Chondrocyte (in vitro differentiated cells): Measurements from ENCODE around the gene R3HDM4. TPM values are rescaled to one million over a fixed set of nuclear protein-coding genes. Genes with fewer than 3 reads are reported as not detected.
"Not testable (repeated sequence)": the region's sequence is repeated elsewhere in the genome, so short reads cannot be mapped to it uniquely, and the experiment has no call there.

Experiments used
- DNase-seq: peaks from one replicate; pipeline ENCODE4 v3.0.0; 2021; ENCODE audit warnings: mixed read lengths, low spot score
- H3K27ac Mint-ChIP-seq: one replicate; pipeline ENCODE4 v1.8.0; 2021; ENCODE audit warnings: mild to moderate bottlenecking, moderate library complexity, mixed read lengths; ENCODE audit not compliant: unreplicated experiment
- H3K27me3 Mint-ChIP-seq: 2 replicates; pipeline ENCODE4 v1.8.0; 2021; ENCODE audit warnings: low read depth, mixed read lengths
- H3K36me3 Mint-ChIP-seq: 2 replicates; pipeline ENCODE4 v1.8.0; 2021; ENCODE audit warnings: low read depth, mixed read lengths
- H3K4me1 Mint-ChIP-seq: 2 replicates; pipeline ENCODE4 v1.8.0; 2021; ENCODE audit warnings: low read depth, mild to moderate bottlenecking, mixed read lengths
- H3K4me3 Mint-ChIP-seq: one replicate; pipeline ENCODE4 v1.8.0; 2021; ENCODE audit warnings: mild to moderate bottlenecking, moderate library complexity, mixed read lengths; ENCODE audit not compliant: unreplicated experiment
- H3K9me3 Mint-ChIP-seq: 2 replicates; pipeline ENCODE4 v1.8.0; 2021; ENCODE audit warnings: low read depth, mixed read lengths
- CTCF ChIP-seq: fragments of 200-600 bp; sonication (generic); IDR thresholded peaks from 2 replicates; pipeline ENCODE4 v1.5.0; 2021; ENCODE audit warnings: antibody characterized with exemption, mild to moderate bottlenecking, moderate library complexity
- total RNA-seq: library from RNA; stranded (reverse); gene quantifications from 3 replicates; pipeline ENCODE4 v1.2.1, GENCODE V29; 2021

Gene R3HDM4
- total RNA-seq, 1 donor from 2014 or later: 48.4 TPM

GRCh38 chr19:882871-883497, 30.0 kb downstream of the R3HDM4 start:
- Mint-ChIP-seq H3K27ac (no peak overlapping the region), H3K4me3 (no peak overlapping the region), H3K36me3 (peaks cover 9% of the 10 kb centered on the region), H3K27me3 (no peaks in the 10 kb centered on the region), H3K9me3 (no peaks in the 10 kb centered on the region), H3K4me1 (no peaks in the 10 kb centered on the region)
- TF ChIP-seq CTCF: no peak
- no peak for DNase-seq

- H3K4me3 Mint-ChIP-seq: no peak overlapping the region
- H3K27me3 Mint-ChIP-seq: no peaks in the 10 kb centered on the region
- H3K9me3 Mint-ChIP-seq: no peaks in the 10 kb centered on the region
- H3K27ac Mint-ChIP-seq: no peak overlapping the region
- peaks cover 6% of the 10 kb centered on the region for H3K36me3 Mint-ChIP-seq
- H3K4me1 Mint-ChIP-seq: no peaks in the 10 kb centered on the region
- no peak for TF ChIP-seq CTCF
- DNase-seq: no peak
Measured at GRCh38 chr19:881385-882071, 31.5 kb downstream of the R3HDM4 start.

- TF ChIP-seq CTCF: no peak
- peaks cover 12% of the 10 kb centered on the region for H3K36me3 Mint-ChIP-seq
- no peak overlapping the region for H3K27ac Mint-ChIP-seq
- H3K4me1 Mint-ChIP-seq: no peaks in the 10 kb centered on the region
- no peaks in the 10 kb centered on the region for H3K27me3 Mint-ChIP-seq
- no peaks in the 10 kb centered on the region for H3K9me3 Mint-ChIP-seq
- DNase-seq: no peak
- H3K4me3 Mint-ChIP-seq: no peak overlapping the region
Measured at GRCh38 chr19:879711-880438, 33.1 kb downstream of the R3HDM4 start.

- H3K4me3 Mint-ChIP-seq, H3K27me3 Mint-ChIP-seq, H3K27ac Mint-ChIP-seq, H3K4me1 Mint-ChIP-seq, H3K9me3 Mint-ChIP-seq, DNase-seq: not testable (repeated sequence)
- peaks cover 12% of the 10 kb centered on the region for H3K36me3 Mint-ChIP-seq
Measured at GRCh38 chr19:878751-879561, 34.1 kb downstream of the R3HDM4 start.

- H3K9me3 Mint-ChIP-seq, H3K4me3 Mint-ChIP-seq, H3K27ac Mint-ChIP-seq, DNase-seq, H3K27me3 Mint-ChIP-seq, H3K4me1 Mint-ChIP-seq: not testable (repeated sequence)
- peaks cover 12% of the 10 kb centered on the region for H3K36me3 Mint-ChIP-seq
Measured at GRCh38 chr19:877992-878660, 34.9 kb downstream of the R3HDM4 start.
